Mesenchymal stem cell (in vitro differentiated cells and primary cell): Measurements from ENCODE around the gene LSM14A.

Source experiments
- DNase-seq: peaks from one replicate; pipeline ENCODE4 v3.0.0-alpha.2; 2013
- H2AFZ ChIP-seq: one replicate; pipeline ENCODE4 v1.6.1; 2013; ENCODE audit warnings: low read depth, mild to moderate bottlenecking, control low read depth, inconsistent platforms, low read length, moderate library complexity
- H2AK5ac ChIP-seq: 2 replicates; pipeline ENCODE4 v1.6.1; 2013; ENCODE audit warnings: low read length, moderate library complexity, mild to moderate bottlenecking, inconsistent platforms; ENCODE audit not compliant: severe bottlenecking
- H2BK120ac ChIP-seq: one replicate; pipeline ENCODE4 v1.6.1; 2013; ENCODE audit warnings: low read depth, mild to moderate bottlenecking, inconsistent platforms, low read length, moderate library complexity
- H2BK12ac ChIP-seq, 2 experiments: one replicate each; pipeline ENCODE4 v1.6.1; 2013; ENCODE audit warnings: inconsistent platforms in 2 of 2, low read length in 2 of 2, mild to moderate bottlenecking in 2 of 2, moderate library complexity in 2 of 2, control low read depth in 1 of 2
- H2BK15ac ChIP-seq: one replicate; pipeline ENCODE4 v1.6.1; 2013; ENCODE audit warnings: mild to moderate bottlenecking, low read depth, inconsistent platforms; ENCODE audit not compliant: poor library complexity, severe bottlenecking
- H2BK5ac ChIP-seq: 2 replicates; pipeline ENCODE4 v1.6.1; 2013; ENCODE audit warnings: low read depth, mild to moderate bottlenecking, low read length, control low read depth, inconsistent platforms; ENCODE audit not compliant: poor library complexity, severe bottlenecking
- H3K14ac ChIP-seq, 2 experiments: one replicate each; pipeline ENCODE4 v1.6.1; 2013; ENCODE audit warnings: inconsistent platforms in 2 of 2, low read length in 2 of 2, control low read depth in 1 of 2, mild to moderate bottlenecking in 1 of 2, moderate library complexity in 1 of 2
- H3K18ac ChIP-seq, 2 experiments: one replicate each; pipeline ENCODE4 v1.6.1; 2013; ENCODE audit warnings: inconsistent platforms in 2 of 2, low read length in 2 of 2, control low read depth in 1 of 2, low read depth in 1 of 2, mild to moderate bottlenecking in 1 of 2
- H3K23ac ChIP-seq, 2 experiments: one replicate each; pipeline ENCODE4 v1.6.1; 2013; ENCODE audit warnings: inconsistent platforms in 2 of 2, low read length in 2 of 2, mild to moderate bottlenecking in 2 of 2, moderate library complexity in 2 of 2, control low read depth in 1 of 2
- H3K27ac ChIP-seq: 2 replicates; pipeline ENCODE4 v1.5.1; 2013; ENCODE audit warnings: mild to moderate bottlenecking, moderate library complexity, low read length, control low read depth, inconsistent platforms; ENCODE audit not compliant: poor library complexity, severe bottlenecking
- H3K27me3 ChIP-seq, 2 experiments: 2 replicates each; pipeline versions ENCODE4 v1.6.1 to v1.7.0; 2013; ENCODE audit warnings: low read length in 2 of 2, mild to moderate bottlenecking in 2 of 2, moderate library complexity in 2 of 2, control low read depth in 1 of 2, inconsistent platforms in 1 of 2; ENCODE audit not compliant: control insufficient read depth in 1 of 2, insufficient read depth in 1 of 2
- H3K36me3 ChIP-seq, 2 experiments: 2 replicates each; pipeline versions ENCODE4 v1.6.1 to v1.7.0; 2013; ENCODE audit warnings: low read length in 2 of 2, control low read depth in 1 of 2, inconsistent platforms in 1 of 2, low read depth in 1 of 2, mild to moderate bottlenecking in 1 of 2; ENCODE audit not compliant: insufficient read depth in 2 of 2, control insufficient read depth in 1 of 2
- H3K4ac ChIP-seq, 2 experiments: one replicate each; pipeline ENCODE4 v1.6.1; 2013; ENCODE audit warnings: inconsistent platforms in 2 of 2, low read length in 2 of 2, mild to moderate bottlenecking in 2 of 2, moderate library complexity in 2 of 2, control low read depth in 1 of 2, low read depth in 1 of 2
- H3K4me1 ChIP-seq: 2 replicates; pipeline ENCODE4 v1.6.1; 2013; ENCODE audit warnings: low read depth, low read length, control low read depth; ENCODE audit not compliant: control insufficient read depth, insufficient read depth
- H3K4me2 ChIP-seq: 2 replicates; pipeline ENCODE4 v1.6.1; 2013; ENCODE audit warnings: low read length, mild to moderate bottlenecking, inconsistent platforms; ENCODE audit not compliant: poor library complexity, severe bottlenecking
- H3K4me3 ChIP-seq, 2 experiments: 2 replicates each; pipeline versions ENCODE4 v1.5.1 to v1.7.0; 2013; ENCODE audit warnings: low read length in 2 of 2, mild to moderate bottlenecking in 2 of 2, control low read depth in 1 of 2, low read depth in 1 of 2; ENCODE audit not compliant: insufficient read depth in 1 of 2
- H3K79me1 ChIP-seq: replicated peaks from 2 replicates; pipeline ENCODE4 v1.6.1; 2013; ENCODE audit warnings: mild to moderate bottlenecking, control low read depth, low read length, inconsistent platforms; ENCODE audit not compliant: poor library complexity, severe bottlenecking
- H3K9ac ChIP-seq: 2 replicates; pipeline ENCODE4 v1.7.0; 2013; ENCODE audit warnings: mild to moderate bottlenecking, low read length, moderate library complexity
- H3K9me3 ChIP-seq: 2 replicates; pipeline ENCODE4 v1.7.0; 2013; ENCODE audit warnings: mild to moderate bottlenecking, low read length; ENCODE audit not compliant: control insufficient read depth
- H4K8ac ChIP-seq: one replicate; pipeline ENCODE4 v1.6.1; 2013; ENCODE audit warnings: inconsistent platforms, mild to moderate bottlenecking, low read length, moderate library complexity
- H4K91ac ChIP-seq: one replicate; pipeline ENCODE4 v1.6.1; 2013; ENCODE audit warnings: mild to moderate bottlenecking, low read length, inconsistent platforms
- WGBS: methylation state at CpG from one replicate; pipeline ENCODE4 v1.1.7; 2013; ENCODE audit warnings: mixed read lengths; 5-methylcytosine and 5-hydroxymethylcytosine counted together

Gene LSM14A

DNA sequence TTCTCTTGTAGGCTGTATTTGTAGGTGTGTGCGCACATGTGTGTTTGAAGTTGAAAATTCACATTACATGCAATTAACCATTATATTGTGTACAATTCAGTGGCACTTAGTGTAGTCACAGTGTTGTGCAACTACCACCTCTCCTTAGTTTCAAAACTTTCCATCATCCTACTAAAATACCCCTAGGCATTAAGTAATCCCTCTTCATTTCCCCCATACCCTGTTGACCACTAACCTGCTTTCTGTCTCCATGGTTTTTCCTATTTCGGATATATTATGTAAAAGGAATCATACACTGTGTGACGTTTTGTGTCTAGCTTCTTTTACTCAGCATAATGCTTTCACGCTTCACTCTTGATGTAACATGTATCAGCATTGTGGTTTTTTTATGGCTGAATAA lies 16.1 kb downstream of the LSM14A start:
- Histone ChIP-seq H2BK120ac (no peak overlapping the region), H3K4me2 (no peak overlapping the region), H3K23ac (no peak overlapping the region), H3K36me3 (peaks cover 0 to 3% of the 10 kb centered on the region in 2 experiments), H2AK5ac (no peak overlapping the region), H2BK5ac (no peak overlapping the region), H2BK15ac (no peak overlapping the region), H3K27me3 (no peaks in the 10 kb centered on the region), H3K79me1 (no peaks in the 10 kb centered on the region), H3K9ac (no peak overlapping the region), H3K9me3 (no peaks in the 10 kb centered on the region), H3K4me1 (peaks cover 4% of the 10 kb centered on the region), H3K4ac (no peak overlapping the region), H4K91ac (no peak overlapping the region), H2BK12ac (no peak overlapping the region), H3K27ac (no peak overlapping the region), H2AFZ (no peak overlapping the region), H3K14ac (no peak overlapping the region), H3K4me3 (no peak overlapping the region), H3K18ac (no peak overlapping the region), H4K8ac (no peak overlapping the region)
- 100% methylated on average over 1 of the region's 4 CpGs for WGBS
- DNase-seq, result peak; percentile 53

- H3K23ac ChIP-seq, result no peak overlapping the region
- no peak overlapping the region for H3K18ac ChIP-seq
- H3K4me2 ChIP-seq, result no peak overlapping the region
- no peak overlapping the region for H3K4ac ChIP-seq
- no peak overlapping the region for H4K8ac ChIP-seq
- H3K9ac ChIP-seq, result no peak overlapping the region
- H2BK12ac ChIP-seq, result no peak overlapping the region
- H3K27me3 ChIP-seq, result no peaks in the 10 kb centered on the region
- no peak overlapping the region for H3K27ac ChIP-seq
- 92% methylated on average over 2 of the region's 2 CpGs for WGBS
- no peak overlapping the region for H2BK15ac ChIP-seq
- no peak overlapping the region for H3K14ac ChIP-seq
- no peak overlapping the region for H3K4me3 ChIP-seq
- H2BK5ac ChIP-seq, result no peak overlapping the region
- H3K4me1 ChIP-seq, result peaks cover 7% of the 10 kb centered on the region
- H2BK120ac ChIP-seq, result no peak overlapping the region
- peaks cover 2 to 6% of the 10 kb centered on the region in 2 experiments for H3K36me3 ChIP-seq
- no peak overlapping the region for H2AK5ac ChIP-seq
- H2AFZ ChIP-seq, result no peak overlapping the region
- DNase-seq, result no peak
- H3K9me3 ChIP-seq, result no peaks in the 10 kb centered on the region
- no peak overlapping the region for H4K91ac ChIP-seq
- H3K79me1 ChIP-seq, result peaks cover 1% of the 10 kb centered on the region
Measured at GRCh38 chr19:34189199-34189916, 17.1 kb downstream of the LSM14A start.

GRCh38 chr19:34189917-34190425 lies 17.7 kb downstream of the LSM14A start:
- peaks cover 3% of the 10 kb centered on the region for H3K79me1 ChIP-seq
- no peaks in the 10 kb centered on the region for H3K27me3 ChIP-seq
- no peak overlapping the region for H2AFZ ChIP-seq
- DNase-seq, result no peak
- H4K91ac ChIP-seq, result no peak overlapping the region
- H3K36me3 ChIP-seq, result peaks cover 6 to 8% of the 10 kb centered on the region in 2 experiments
- peaks cover 7% of the 10 kb centered on the region for H3K4me1 ChIP-seq
- H4K8ac ChIP-seq, result no peak overlapping the region
- no peak overlapping the region for H3K14ac ChIP-seq
- no peak overlapping the region for H3K27ac ChIP-seq
- no peak overlapping the region for H2BK5ac ChIP-seq
- H3K4ac ChIP-seq, result no peak overlapping the region
- H2BK120ac ChIP-seq, result no peak overlapping the region
- no peaks in the 10 kb centered on the region for H3K9me3 ChIP-seq
- WGBS, result 30% methylated on average over 1 of the region's 1 CpG
- H2BK12ac ChIP-seq, result no peak overlapping the region
- H3K18ac ChIP-seq, result no peak overlapping the region
- H3K9ac ChIP-seq, result no peak overlapping the region
- H3K23ac ChIP-seq, result no peak overlapping the region
- no peak overlapping the region for H2AK5ac ChIP-seq
- no peak overlapping the region for H3K4me2 ChIP-seq
- no peak overlapping the region for H3K4me3 ChIP-seq
- no peak overlapping the region for H2BK15ac ChIP-seq

GRCh38 chr19:34191355-34191962 lies 19.2 kb downstream of the LSM14A start:
- no peak overlapping the region for H4K91ac ChIP-seq
- H4K8ac ChIP-seq, result no peak overlapping the region
- H3K79me1 ChIP-seq, result peaks cover 3% of the 10 kb centered on the region
- H3K27ac ChIP-seq, result no peak overlapping the region
- H2BK15ac ChIP-seq, result no peak overlapping the region
- no peak overlapping the region for H3K14ac ChIP-seq
- no peaks in the 10 kb centered on the region for H3K9me3 ChIP-seq
- no peak overlapping the region for H3K23ac ChIP-seq
- no peak overlapping the region for H2BK120ac ChIP-seq
- no peak overlapping the region for H3K9ac ChIP-seq
- no peak overlapping the region for H2BK12ac ChIP-seq
- H2AFZ ChIP-seq, result no peak overlapping the region
- H3K4me2 ChIP-seq, result no peak overlapping the region
- H2AK5ac ChIP-seq, result no peak overlapping the region
- H3K18ac ChIP-seq, result no peak overlapping the region
- no peak for DNase-seq
- 80% methylated on average over 3 of the region's 3 CpGs for WGBS
- peaks cover 7 to 22% of the 10 kb centered on the region in 2 experiments for H3K36me3 ChIP-seq
- H3K4me1 ChIP-seq, result peaks cover 5% of the 10 kb centered on the region
- H2BK5ac ChIP-seq, result no peak overlapping the region
- no peak overlapping the region for H3K4ac ChIP-seq
- H3K27me3 ChIP-seq, result no peaks in the 10 kb centered on the region
- H3K4me3 ChIP-seq, result no peak overlapping the region
